ENCODE results near the gene CLIP4. TPM values are rescaled to one million over a fixed set of nuclear protein-coding genes. Genes with fewer than 3 reads are reported as not detected.

CLIP4 gene
- total RNA-seq, 1 donor from 2014 or later, result 13.9 TPM

Other genes starting within 250 kb of the CLIP4 start
- 6.8 and 13.1 TPM in 2 replicates for gene TRMT61B, start 245.1 kb upstream of the CLIP4 start, total RNA-seq
- 35.3 and 51.6 TPM in 2 replicates for gene WDR43, start 220.7 kb upstream of the CLIP4 start, total RNA-seq
- gene TOGARAM2, start 134.1 kb upstream of the CLIP4 start, total RNA-seq, result under 0.01 TPM in 2 replicates
- not detected in 2 replicates for gene PCARE, start 40.9 kb upstream of the CLIP4 start, total RNA-seq